ENCODE results near the gene ADGRG6.
"Not testable (repeated sequence)": the region's sequence is repeated elsewhere in the genome, so short reads cannot be mapped to it uniquely, and the experiment has no call there.

The ADGRG6 gene

GRCh38 chr6:142301651-142302391 lies at the start of gene ADGRG6:
ADGRG6 (plus strand) TSS chr6:142302007; CDS start chr6:142302330, 323 bp downstream.
- peak; percentile 28 to 29 for DNase-seq (ENCODE audit: low read depth in 2 of 2)

DNA sequence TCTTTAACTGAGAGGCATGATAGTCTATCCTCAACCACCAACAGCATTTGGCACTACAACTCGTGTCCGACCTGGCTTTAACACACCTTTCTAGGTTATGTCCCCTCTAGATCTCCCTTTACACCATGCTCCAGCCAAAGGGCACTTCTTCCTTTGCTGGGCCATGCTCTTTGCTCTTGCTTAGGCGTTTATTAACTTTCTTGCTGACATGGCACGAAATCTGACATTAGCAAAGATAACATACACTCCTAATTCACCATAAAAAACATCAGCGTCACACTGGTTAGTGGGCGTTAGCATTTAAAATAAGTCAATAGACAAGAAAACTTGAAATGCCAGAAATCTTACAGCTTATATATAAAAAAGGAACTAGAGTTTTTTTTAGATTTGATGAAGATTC lies 47.3 kb upstream of the ADGRG6 start:
- no peak for DNase-seq (ENCODE audit: low read depth in 2 of 2)

DNA sequence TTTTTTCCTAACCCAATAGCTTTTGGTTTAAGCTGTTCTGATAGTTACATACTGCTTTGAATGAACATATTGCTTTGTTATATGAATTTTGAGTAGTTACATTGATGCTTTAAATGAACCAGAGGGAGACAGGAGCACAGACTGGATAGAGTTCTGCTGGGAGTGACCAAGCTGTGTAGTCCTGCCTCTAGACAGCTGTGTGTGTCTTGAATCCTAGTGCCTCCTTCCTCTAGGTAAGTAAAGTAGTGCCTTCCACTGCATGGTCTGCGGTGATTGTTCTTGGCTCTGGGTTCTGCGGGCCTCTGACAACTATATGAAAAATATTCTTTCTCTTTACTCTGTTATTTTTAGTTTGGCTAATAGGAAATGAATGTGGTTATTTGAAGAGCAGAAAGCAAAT lies 46.0 kb upstream of the ADGRG6 start:
- DNase-seq (ENCODE audit: low read depth in 2 of 2), result no peak

DNA sequence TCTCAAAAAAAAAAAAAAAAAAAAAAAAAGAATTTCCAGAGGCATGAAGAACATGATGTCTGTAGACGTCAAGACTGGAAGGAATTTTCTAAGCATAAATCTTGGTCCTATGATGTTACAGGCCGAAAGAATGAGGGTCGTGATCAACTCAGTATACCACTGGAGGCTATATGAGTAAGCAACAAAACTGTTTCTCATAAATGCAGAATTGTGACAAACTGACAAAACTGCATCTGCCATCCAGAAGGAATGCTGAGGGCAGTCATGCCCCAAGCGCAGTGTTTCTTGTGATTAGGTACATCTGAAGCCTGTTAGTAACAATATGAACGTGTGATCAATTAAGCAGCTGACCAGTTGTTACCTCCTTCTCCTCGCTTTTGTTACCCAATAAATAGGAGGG lies 43.5 kb upstream of the ADGRG6 start:
- no peak for DNase-seq (ENCODE audit: low read depth in 2 of 2)

GRCh38 chr6:142258757-142259156 lies 43.0 kb upstream of the ADGRG6 start:
- DNase-seq (ENCODE audit: low read depth in 2 of 2), result no peak

DNA sequence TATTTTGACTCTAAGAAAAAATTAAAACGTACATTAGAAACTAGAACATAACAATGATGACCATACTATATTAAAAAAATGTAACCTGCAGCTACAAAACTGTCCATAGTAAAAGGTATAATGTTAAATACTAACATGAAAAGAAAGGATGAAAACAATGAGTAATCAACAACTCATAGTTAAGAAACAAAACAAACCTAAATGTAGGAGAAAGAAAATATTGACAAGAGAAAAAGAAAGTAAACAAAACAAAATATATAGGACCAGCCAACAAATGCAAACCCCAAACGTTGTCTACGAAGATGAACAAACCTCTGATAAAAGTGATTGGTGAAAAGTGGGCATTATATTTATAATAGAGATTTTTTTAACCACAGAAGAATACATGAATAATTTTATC lies 41.1 kb upstream of the ADGRG6 start:
- no peak for DNase-seq (ENCODE audit: low read depth in 2 of 2)

DNA sequence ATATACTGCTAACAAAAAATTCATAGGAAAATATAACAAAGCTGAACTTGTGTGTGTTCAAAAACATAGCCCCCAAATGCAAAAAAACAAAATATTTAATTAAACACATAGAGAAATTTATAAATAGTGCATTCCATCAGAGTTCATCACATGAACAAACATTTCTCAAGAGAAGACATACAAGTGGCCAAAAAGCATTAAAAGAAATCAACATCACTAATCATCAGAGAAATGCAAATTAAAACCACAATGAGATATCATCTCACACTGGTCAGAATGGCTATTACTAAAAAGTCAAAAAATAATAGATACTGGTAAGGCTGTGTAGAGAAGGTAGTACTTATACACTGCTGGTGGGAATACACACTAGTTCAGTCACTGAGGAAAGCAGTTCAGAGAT lies 39.6 kb upstream of the ADGRG6 start:
- DNase-seq (ENCODE audit: low read depth in 2 of 2), result no peak

GRCh38 chr6:142265476-142265875 lies 36.3 kb upstream of the ADGRG6 start:
- no peak for DNase-seq (ENCODE audit: low read depth in 2 of 2)

DNA sequence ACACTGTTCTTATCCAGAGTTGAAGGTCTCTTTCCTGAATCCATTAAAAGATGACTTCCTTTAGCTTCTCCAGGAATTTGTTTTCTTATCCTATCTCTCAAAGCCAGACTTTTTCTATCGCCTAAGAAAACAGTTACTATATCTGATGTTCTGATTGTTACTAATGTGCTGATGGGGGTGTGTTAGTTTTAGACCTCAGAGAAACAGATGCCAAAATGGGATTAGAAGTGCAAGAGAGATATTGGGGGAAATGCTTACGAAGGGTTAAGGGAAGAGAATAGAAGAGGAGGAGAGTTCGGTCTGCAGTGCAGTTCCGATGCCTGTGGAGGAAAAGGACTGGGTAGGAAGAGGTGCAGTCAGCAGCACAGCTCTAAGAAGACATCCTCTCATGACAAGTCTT lies 35.7 kb upstream of the ADGRG6 start:
- no peak for DNase-seq (ENCODE audit: low read depth in 2 of 2)

GRCh38 chr6:142271476-142271875 lies 30.3 kb upstream of the ADGRG6 start:
- DNase-seq (ENCODE audit: low read depth in 2 of 2), result no peak

GRCh38 chr6:142274656-142275055 lies 27.2 kb upstream of the ADGRG6 start:
- DNase-seq (ENCODE audit: low read depth in 2 of 2), result no peak

- no peak for DNase-seq (ENCODE audit: low read depth in 2 of 2)
Observed at GRCh38 chr6:142275236-142276006, 26.4 kb upstream of the ADGRG6 start.

GRCh38 chr6:142276256-142276655 lies 25.6 kb upstream of the ADGRG6 start:
- DNase-seq (ENCODE audit: low read depth in 2 of 2), result no peak

GRCh38 chr6:142279350-142280180 lies 22.2 kb upstream of the ADGRG6 start:
- no peak for DNase-seq (ENCODE audit: low read depth in 2 of 2)

DNA sequence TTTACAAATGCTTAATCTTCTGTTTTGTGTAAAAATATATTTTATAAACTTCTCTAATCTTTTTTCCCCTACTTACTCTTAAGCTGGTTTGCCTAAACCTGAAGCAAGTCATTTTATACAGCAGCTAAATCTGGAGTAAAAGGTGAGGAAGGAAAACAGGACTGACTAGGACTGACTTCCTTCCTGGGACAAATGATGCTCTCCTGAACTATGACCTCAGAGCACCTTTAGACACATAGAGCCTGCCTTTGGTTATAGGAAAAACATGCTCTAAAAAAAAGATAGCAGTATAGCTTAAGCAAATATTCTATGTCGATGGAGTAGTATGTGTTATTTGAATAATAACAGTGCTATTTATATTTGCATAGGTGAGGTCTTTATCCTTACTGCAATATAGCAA lies 21.5 kb upstream of the ADGRG6 start:
- DNase-seq (ENCODE audit: low read depth in 2 of 2), result no peak

DNA sequence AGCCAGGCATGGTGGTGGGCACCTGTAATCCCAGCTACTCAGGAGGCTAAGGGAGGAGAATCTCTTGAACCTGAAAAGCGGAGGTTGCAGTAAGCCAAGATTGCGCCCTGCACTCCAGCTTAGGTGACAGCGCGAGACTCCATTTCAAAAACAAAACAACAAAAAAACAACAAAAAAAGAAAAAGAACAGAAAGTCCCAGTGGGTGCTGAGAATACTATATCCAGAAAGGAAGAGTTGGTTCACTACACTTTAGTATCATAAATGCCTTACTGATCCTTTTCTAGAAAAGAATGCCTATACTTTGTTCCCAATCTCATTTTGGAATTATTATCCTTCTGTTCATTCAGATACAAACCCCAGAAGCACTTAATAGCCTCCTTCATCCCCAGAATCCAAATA lies 20.9 kb upstream of the ADGRG6 start:
- no peak for DNase-seq (ENCODE audit: low read depth in 2 of 2)

DNA sequence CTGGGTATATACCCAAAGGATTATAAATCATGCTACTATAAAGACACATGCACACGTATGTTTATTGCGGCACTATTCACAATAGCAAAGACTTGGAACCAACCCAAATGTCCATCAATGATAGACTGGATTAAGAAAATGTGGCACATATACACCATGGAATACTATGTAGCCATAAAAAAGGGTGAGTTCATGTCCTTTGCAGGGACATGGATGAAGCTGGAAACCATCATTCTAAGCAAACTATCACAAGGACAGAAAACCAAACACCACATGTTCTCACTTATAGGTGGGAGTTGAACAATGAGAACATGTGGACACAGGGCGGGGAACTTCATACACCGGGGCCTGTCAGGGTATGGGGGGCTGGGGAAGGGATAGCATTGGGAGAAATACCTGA lies 18.7 kb upstream of the ADGRG6 start:
- DNase-seq (ENCODE audit: low read depth in 2 of 2), result not testable (repeated sequence)

GRCh38 chr6:142284419-142284818 lies 17.4 kb upstream of the ADGRG6 start:
- no peak for DNase-seq (ENCODE audit: low read depth in 2 of 2)

- DNase-seq (ENCODE audit: low read depth in 2 of 2), result no peak
Observed at GRCh38 chr6:142285235-142286087, 16.3 kb upstream of the ADGRG6 start.

GRCh38 chr6:142286088-142286409 lies 15.8 kb upstream of the ADGRG6 start:
- no peak for DNase-seq (ENCODE audit: low read depth in 2 of 2)

- DNase-seq (ENCODE audit: low read depth in 2 of 2), result no peak
Observed at GRCh38 chr6:142289687-142290086, 12.1 kb upstream of the ADGRG6 start.

GRCh38 chr6:142290851-142291250 lies 11.0 kb upstream of the ADGRG6 start:
- DNase-seq (ENCODE audit: low read depth in 2 of 2), result no peak
